ENCODE data around the gene DOLK. TPM values are rescaled to one million over a fixed set of nuclear protein-coding genes. Genes with fewer than 3 reads are reported as not detected.

The DOLK gene
- total and polyA plus RNA-seq, 10 of the 15 experiments (the other 5 are each of a cell fraction or from before 2014, with no cell fraction given) = 1.9 to 18.2 (median 9.1) TPM

DNA sequence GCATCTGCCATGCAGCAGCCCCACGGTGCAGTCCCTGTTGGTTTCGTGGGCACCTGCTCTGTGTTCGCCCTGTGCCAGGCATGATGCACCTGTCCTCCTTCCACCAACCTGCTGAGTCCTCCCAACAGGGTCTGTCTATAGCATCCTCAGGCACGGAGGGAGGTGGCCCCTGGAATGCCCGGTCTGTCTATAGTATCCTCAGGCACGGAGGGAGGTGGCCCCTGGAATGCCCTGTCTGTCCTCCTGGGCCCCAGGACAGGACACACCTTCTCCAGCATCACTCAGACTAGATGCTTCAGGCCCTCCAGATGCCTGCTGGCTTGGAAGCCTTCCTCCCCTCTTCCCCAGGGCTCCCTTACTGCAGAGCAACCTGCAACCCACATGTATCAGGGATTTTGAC lies 36.5 kb downstream of the DOLK start:
- no peaks in the 10 kb centered on the region for H3K79me2 ChIP-seq (ENCODE audit: control insufficient read depth, insufficient read depth, low read length)
- TF ChIP-seq, protein P1, sequence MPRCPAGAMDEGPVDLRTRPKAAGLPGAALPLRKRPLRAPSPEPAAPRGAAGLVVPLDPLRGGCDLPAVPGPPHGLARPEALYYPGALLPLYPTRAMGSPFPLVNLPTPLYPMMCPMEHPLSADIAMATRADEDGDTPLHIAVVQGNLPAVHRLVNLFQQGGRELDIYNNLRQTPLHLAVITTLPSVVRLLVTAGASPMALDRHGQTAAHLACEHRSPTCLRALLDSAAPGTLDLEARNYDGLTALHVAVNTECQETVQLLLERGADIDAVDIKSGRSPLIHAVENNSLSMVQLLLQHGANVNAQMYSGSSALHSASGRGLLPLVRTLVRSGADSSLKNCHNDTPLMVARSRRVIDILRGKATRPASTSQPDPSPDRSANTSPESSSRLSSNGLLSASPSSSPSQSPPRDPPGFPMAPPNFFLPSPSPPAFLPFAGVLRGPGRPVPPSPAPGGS (IDR thresholded peaks at IDR 0.05; ENCODE audit: borderline replicate concordance, insufficient read depth, low read depth, low read length, poor library complexity, severe bottlenecking) = no peak
- TF ChIP-seq ZNF24 (IDR thresholded peaks at IDR 0.05) = no peak
- no peak for TF ChIP-seq EED (IDR thresholded peaks at IDR 0.05; ENCODE audit: low read depth)
- TF ChIP-seq, protein P2, sequence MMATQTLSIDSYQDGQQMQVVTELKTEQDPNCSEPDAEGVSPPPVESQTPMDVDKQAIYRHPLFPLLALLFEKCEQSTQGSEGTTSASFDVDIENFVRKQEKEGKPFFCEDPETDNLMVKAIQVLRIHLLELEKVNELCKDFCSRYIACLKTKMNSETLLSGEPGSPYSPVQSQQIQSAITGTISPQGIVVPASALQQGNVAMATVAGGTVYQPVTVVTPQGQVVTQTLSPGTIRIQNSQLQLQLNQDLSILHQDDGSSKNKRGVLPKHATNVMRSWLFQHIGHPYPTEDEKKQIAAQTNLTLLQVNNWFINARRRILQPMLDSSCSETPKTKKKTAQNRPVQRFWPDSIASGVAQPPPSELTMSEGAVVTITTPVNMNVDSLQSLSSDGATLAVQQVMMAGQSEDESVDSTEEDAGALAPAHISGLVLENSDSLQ (IDR thresholded peaks at IDR 0.05) = no peak
- TF ChIP-seq NBN (IDR thresholded peaks at IDR 0.05) = no peak
- TF ChIP-seq TBL1XR1 (IDR thresholded peaks at IDR 0.05; ENCODE audit: low read depth, low read length) = no peak
- TF ChIP-seq JUNB (IDR thresholded peaks at IDR 0.05) = no peak
- TF ChIP-seq POU2F2 (IDR thresholded peaks at IDR 0.05; ENCODE audit: borderline replicate concordance, low read depth, low read length) = no peak
- TF ChIP-seq ZBED1 (IDR thresholded peaks at IDR 0.05; ENCODE audit: borderline replicate concordance) = no peak
- TF ChIP-seq, protein P3, sequence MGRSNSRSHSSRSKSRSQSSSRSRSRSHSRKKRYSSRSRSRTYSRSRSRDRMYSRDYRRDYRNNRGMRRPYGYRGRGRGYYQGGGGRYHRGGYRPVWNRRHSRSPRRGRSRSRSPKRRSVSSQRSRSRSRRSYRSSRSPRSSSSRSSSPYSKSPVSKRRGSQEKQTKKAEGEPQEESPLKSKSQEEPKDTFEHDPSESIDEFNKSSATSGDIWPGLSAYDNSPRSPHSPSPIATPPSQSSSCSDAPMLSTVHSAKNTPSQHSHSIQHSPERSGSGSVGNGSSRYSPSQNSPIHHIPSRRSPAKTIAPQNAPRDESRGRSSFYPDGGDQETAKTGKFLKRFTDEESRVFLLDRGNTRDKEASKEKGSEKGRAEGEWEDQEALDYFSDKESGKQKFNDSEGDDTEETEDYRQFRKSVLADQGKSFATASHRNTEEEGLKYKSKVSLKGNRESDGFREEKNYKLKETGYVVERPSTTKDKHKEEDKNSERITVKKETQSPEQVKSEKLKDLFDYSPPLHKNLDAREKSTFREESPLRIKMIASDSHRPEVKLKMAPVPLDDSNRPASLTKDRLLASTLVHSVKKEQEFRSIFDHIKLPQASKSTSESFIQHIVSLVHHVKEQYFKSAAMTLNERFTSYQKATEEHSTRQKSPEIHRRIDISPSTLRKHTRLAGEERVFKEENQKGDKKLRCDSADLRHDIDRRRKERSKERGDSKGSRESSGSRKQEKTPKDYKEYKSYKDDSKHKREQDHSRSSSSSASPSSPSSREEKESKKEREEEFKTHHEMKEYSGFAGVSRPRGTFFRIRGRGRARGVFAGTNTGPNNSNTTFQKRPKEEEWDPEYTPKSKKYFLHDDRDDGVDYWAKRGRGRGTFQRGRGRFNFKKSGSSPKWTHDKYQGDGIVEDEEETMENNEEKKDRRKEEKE (IDR thresholded peaks at IDR 0.05) = no peak
- TF ChIP-seq BHLHE40 (IDR thresholded peaks at IDR 0.05; ENCODE audit: borderline replicate concordance in 1 of 2, low read depth in 2 of 2, low read length in 1 of 2) = no peak
- TF ChIP-seq IKZF1 (conservative IDR thresholded peaks at IDR 0.05) = no peak
- no peak for TF ChIP-seq SPI1 (IDR thresholded peaks at IDR 0.05; ENCODE audit: borderline replicate concordance, insufficient read depth, low read depth, low read length)
- no peak for TF ChIP-seq SIX5 (IDR thresholded peaks at IDR 0.05; ENCODE audit: low read depth, low read length, severe bottlenecking)
- TF ChIP-seq, protein P4, sequence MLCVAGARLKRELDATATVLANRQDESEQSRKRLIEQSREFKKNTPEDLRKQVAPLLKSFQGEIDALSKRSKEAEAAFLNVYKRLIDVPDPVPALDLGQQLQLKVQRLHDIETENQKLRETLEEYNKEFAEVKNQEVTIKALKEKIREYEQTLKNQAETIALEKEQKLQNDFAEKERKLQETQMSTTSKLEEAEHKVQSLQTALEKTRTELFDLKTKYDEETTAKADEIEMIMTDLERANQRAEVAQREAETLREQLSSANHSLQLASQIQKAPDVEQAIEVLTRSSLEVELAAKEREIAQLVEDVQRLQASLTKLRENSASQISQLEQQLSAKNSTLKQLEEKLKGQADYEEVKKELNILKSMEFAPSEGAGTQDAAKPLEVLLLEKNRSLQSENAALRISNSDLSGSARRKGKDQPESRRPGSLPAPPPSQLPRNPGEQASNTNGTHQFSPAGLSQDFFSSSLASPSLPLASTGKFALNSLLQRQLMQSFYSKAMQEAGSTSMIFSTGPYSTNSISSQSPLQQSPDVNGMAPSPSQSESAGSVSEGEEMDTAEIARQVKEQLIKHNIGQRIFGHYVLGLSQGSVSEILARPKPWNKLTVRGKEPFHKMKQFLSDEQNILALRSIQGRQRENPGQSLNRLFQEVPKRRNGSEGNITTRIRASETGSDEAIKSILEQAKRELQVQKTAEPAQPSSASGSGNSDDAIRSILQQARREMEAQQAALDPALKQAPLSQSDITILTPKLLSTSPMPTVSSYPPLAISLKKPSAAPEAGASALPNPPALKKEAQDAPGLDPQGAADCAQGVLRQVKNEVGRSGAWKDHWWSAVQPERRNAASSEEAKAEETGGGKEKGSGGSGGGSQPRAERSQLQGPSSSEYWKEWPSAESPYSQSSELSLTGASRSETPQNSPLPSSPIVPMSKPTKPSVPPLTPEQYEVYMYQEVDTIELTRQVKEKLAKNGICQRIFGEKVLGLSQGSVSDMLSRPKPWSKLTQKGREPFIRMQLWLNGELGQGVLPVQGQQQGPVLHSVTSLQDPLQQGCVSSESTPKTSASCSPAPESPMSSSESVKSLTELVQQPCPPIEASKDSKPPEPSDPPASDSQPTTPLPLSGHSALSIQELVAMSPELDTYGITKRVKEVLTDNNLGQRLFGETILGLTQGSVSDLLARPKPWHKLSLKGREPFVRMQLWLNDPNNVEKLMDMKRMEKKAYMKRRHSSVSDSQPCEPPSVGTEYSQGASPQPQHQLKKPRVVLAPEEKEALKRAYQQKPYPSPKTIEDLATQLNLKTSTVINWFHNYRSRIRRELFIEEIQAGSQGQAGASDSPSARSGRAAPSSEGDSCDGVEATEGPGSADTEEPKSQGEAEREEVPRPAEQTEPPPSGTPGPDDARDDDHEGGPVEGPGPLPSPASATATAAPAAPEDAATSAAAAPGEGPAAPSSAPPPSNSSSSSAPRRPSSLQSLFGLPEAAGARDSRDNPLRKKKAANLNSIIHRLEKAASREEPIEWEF (IDR thresholded peaks at IDR 0.05; ENCODE audit: insufficient replicate concordance, low read depth, low read length) = no peak

More for the DNA sequence above, 36.5 kb downstream of the DOLK start:
- ChIA-PET POLR2A (no interaction called here), SMC1A (ENCODE audit: uncharacterized antibody, unreplicated experiment) (no interaction called here), RAD21 (ENCODE audit: unreplicated experiment) (no interaction called here), CTCF (interaction anchor here (1.5 kb wide), 1 partner anchor 17 kb away, joined by 3 read pairs; no protein-coding TSS in a partner anchor)
- H3K4me1 ChIP-seq (ENCODE audit: control insufficient read depth, insufficient read depth, low read length) = no peaks in the 10 kb centered on the region
- in situ Hi-C loops (cut with MboI) = no loop called here
- H3K36me3 ChIP-seq (ENCODE audit: control insufficient read depth in 2 of 2, insufficient read depth in 2 of 2, low read length in 1 of 2) = peaks cover 8 to 30% of the 10 kb centered on the region in 2 experiments; a peak in 3 of 4 replicates
- no peak overlapping the region for H3K27ac ChIP-seq (ENCODE audit: control insufficient read depth, insufficient read depth)
- H4K20me1 ChIP-seq (ENCODE audit: control insufficient read depth, insufficient read depth) = no peaks in the 10 kb centered on the region
- H2AFZ ChIP-seq (ENCODE audit: control insufficient read depth, low read depth, low read length) = no peak overlapping the region
- ATAC-seq (no peak), DNase-seq (ENCODE audit: low read depth, low spot score) (no peak), FAIRE-seq (no peak)
- no peak overlapping the region for H3K9ac ChIP-seq (ENCODE audit: control insufficient read depth, insufficient read depth, low read length)
- WGBS (ENCODE audit: insufficient coverage, insufficient replicate concordance, low lambda C conversion rate, missing lambda C conversion rate) = 81% methylated on average over 6 of the region's 6 CpGs
- BruUV-seq (replicated peaks) = no TSS peak
- H3K4me3 ChIP-seq = no peak overlapping the region
- no peaks in the 10 kb centered on the region for H3K27me3 ChIP-seq (replicated peaks in 1 of 2; ENCODE audit: control insufficient read depth in 2 of 2, insufficient read depth in 2 of 2, low read length in 1 of 2)
- intact Hi-C loops (cut with micrococcal nuclease; ENCODE audit: unreplicated experiment) = no loop called here
- no peaks in the 10 kb centered on the region for H3K9me3 ChIP-seq (replicated peaks; ENCODE audit: control insufficient read depth, insufficient read depth, low read length)
- no peak overlapping the region for H3K4me2 ChIP-seq (ENCODE audit: control insufficient read depth, insufficient read depth)
